HG02870 (cell line): Measurements from ENCODE around the gene SUFU.
"Not testable (repeated sequence)": the region's sequence is repeated elsewhere in the genome, so short reads cannot be mapped to it uniquely, and the experiment has no call there.

Experiments used
- ATAC-seq: cut with Tn5 transposase; IDR thresholded peaks from one replicate; pipeline ENCODE4 v1.9.1; 2021; ENCODE audit warnings: mild to moderate bottlenecking, moderate library complexity; ENCODE audit not compliant: unreplicated experiment

The SUFU gene

DNA sequence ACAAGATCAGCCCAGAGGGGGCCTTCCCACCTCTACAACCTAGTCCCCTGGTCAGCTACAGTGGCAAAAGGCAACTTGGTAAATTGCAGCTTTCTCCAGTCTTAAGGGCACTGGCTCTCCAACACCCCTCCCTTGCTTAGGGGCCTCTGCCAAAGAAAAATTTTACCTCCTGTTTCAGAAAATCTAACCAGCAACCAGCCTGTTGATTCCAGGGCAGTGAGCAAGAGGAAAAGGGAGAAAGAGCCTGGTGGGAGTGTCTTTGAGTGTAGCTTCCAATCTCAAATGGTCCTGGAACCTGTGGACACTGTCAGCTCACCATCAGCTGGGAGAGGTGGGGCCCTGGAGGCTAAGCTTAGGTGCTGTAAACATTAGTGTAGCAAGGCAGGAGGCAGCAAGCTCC, 24.1 kb upstream of the SUFU start:
- no peak for ATAC-seq

GRCh38 chr10:102480396-102480795, 23.4 kb upstream of the SUFU start:
- no peak for ATAC-seq

DNA sequence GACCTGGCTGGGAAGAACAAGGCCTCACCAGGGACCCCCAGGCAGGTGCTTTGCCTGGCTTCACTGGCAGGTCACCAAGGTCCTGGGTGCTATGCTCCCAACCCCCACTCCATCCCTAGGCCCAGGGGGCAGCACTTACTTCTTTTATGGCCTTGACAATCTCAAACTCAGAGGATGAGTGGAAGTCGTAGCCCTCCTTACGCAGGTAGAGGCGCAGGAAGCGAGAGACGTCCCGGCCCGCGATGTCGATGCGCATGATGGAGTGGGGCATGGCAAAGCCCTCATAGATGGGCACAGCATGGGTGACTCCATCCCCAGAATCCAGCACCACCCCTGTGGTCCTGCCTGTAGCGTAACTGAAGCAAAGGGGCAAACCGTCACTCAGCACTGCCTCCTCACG, 19.8 kb upstream of the SUFU start:
- ATAC-seq: no peak

GRCh38 chr10:102485093-102485784, 18.5 kb upstream of the SUFU start:
- no peak for ATAC-seq

DNA sequence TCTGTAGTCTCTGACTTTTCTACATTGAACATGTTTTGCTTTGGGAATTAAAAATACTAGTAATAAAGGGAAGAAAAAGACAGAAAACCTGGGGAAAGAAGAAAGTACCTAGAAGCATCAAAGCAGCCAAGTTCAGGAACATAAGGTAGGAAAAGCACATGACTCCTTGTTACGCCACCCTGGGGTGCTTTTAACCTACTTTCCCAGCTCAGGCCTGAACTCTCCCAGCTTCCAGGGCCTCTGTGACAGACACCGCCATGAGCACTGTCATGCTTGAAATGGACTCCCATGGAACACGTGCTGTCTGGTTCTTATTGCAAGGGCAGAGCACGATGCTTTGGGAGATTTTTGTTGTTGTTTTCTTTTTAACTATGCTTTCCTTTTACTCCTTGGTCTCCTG, 12.6 kb upstream of the SUFU start:
- no peak for ATAC-seq

DNA sequence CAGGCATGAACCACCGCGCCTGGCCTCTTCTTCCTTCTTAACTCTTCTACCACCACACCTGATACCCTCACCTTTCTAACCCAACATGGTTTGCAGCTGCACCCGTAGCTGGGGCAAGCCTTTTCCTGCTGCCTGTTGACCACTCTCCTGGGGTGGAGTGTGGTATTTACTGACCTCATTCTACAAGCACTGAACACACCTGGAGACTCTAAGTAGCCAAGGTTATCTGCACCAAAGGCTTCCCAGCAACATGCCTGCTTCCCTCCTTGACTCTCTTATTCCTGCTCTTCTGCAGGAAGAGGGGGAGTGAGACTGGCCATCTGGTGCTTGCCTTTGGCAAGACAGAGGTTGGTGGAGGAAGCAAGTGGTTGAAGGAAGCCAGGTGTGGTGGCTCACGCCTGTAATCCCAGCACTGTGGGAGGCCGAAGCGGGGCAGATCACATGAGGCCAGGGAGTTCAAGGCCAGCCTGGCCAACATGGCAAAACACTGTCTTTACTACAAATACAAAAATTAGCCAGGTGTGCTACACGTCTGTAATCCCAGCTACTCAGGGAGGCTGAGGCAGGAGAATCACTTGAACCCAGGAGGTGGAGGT, 11.3 kb upstream of the SUFU start:
- no peak for ATAC-seq

DNA sequence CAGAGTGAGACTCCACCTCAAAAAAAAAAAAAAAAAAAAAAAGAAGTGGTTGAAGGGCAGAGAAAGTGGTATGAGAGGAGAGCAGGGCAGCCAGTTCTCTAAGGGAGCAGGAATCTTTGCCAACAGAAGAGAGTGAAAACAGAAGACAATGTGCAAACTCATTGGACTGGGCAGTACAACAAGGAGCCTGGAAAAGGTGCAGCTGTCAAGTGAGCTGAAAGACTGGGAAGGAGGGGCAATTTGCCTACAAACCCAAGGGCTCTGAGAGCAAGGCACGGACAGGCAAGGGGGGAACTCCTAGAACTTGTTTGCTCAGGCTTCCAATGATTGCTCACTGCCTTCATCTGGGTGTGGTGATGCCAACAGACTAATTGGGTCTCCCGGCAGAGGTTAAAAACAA, 10.8 kb upstream of the SUFU start:
- ATAC-seq: no peak

- ATAC-seq: no peak
These were observed 10.0 kb upstream of the SUFU start for GRCh38 chr10:102493771-102494170.

- no peak for ATAC-seq
These were observed 6.2 kb upstream of the SUFU start for GRCh38 chr10:102497545-102497944.

DNA sequence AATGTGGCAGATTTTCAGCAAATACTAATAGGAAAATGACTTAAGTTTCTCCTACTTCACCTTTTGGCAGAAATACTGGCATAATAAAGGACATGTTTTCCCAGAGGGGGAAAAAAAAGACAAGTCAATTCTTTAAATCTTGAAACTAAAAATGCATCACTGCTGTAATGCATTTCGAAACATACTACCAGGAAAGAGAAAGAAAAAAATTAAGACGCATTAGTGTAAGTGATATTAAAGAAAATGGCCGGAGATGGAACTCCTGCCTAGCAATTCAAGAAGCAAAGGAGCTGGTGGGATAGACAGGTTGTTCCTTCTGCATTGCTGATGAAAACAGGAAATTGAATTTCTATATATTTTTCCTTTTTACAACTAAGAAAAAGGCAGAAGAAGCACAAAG, 4.4 kb upstream of the SUFU start:
- ATAC-seq: no peak

GRCh38 chr10:102500686-102501085, 3.1 kb upstream of the SUFU start:
- ATAC-seq: not testable (repeated sequence)

DNA sequence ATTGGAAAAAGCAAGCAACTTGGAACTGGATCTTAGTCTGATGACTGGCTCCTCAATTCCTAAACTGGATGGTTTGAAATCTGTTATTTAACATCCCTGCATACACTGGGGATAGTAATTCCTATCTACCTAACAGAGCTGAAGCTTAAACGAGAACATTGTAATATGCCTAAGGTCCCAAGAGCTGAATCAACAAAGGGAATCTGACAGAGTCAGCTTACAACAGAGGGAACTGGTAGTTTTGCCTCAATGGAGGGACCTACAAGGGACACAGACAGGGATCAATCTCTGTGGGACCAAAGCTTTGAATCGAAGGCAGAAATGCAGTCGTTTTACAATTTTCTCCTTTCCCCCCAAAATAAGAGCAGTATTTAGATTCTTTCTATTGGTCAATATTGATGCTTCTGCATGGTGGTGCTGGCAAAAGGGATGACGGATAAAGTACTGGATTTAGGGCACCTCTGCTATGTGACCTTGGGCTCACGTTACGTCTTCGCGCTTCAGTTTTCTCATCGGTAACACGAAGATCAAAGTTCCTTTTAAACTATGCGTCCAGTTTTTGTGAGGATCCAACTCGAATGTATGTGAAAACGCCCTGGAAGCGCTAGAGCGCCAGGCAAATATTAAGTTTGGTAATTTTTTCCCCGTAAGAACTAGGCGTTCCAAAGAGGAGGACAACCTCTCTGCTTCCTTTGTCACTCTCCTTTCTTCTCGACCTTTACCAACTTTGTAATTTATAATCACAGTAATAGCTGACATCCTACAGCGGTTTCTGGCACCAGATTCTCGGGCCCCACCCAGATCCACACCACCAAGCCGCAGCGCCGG, 2.4 kb upstream of the SUFU start:
- ATAC-seq: no peak

GRCh38 chr10:102502029-102502336, 1.8 kb upstream of the SUFU start:
- ATAC-seq: peak; percentile 66

DNA sequence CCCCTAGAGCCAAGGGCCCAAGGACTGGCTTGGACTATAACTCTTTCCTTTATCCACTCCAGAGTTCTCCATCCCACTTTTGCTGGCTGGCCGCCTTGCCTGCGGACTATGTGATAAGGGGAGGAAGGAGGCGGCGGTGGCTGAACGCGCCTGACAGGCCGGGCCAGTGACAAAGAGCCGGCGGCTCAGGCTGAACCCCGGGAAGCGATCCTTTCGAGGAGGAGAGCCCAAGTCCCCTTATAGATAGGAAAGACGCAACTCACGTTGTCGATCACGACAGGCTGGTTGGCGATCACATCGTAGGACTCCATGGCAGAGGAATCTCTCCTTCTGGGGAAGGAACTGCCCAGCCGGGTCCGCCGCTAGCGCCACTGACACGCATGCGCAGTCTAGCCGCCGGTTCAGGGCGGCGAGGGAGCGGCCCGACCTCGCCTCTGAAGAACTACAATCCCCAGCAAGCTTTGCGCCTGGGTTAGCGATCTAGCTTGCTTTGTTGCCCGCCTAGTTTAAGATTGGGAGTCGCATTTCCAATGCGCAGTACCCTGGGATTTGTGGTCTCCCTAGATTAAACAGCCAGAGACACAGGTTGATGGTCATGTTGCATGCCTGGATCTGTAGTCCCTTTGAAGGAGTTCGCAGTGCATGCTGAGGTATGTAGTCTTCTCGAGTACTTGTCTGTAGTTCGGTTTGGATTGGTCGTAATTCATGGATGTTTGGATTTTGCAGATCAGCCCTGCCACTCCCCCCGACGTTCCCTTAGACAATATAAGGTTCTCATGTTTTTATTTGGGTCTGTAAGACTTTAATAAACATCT, 1.2 kb upstream of the SUFU start, which contains the start of gene ACTR1A:
TSS of gene ACTR1A (minus strand) at position 376 of the 815 bp plus-strand sequence. CDS start at position 311, 65 bp downstream.
- peak; percentile 47 for ATAC-seq

DNA sequence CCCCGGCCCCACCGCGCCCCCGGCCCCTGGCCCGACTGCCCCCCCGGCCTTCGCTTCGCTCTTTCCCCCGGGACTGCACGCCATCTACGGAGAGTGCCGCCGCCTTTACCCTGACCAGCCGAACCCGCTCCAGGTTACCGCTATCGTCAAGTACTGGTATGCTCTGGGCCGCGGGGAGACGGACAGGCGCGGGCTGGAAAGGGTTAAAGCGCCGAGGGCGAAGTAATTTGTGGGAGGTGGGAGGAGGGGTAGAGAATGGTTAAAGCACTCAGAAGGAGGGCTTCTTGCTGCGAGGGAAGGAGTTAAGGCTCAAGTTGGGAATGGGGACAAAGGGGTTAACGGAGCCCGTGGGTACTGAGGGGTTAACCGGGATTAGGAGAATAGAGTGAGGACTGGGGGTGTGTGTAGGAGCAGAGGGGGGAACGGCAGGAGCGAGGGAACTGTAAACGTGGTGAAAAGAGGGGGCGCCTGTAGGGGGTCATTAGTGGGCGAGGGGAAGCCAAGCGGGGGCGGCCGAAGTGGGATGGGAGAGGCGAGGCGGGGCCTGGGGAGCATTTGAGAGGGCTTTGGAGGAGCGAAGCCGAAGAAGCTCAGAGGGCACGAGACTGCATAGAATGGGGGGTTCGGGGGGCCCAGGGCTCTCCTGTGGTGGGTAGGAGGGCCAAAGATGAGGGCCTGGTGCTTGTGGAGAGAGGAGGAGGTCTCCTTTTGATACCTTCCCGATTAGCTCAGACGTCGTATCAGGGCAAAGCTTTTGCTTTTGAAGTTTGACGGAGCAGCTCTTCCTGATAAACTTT, 605 bp downstream of the SUFU start:
- ATAC-seq: no peak

- no peak for ATAC-seq
These were observed 1.2 kb downstream of the SUFU start for GRCh38 chr10:102504976-102505300.

- no peak for ATAC-seq
These were observed 1.8 kb downstream of the SUFU start for GRCh38 chr10:102505462-102506115.

GRCh38 chr10:102507521-102507920, 3.7 kb downstream of the SUFU start:
- no peak for ATAC-seq

DNA sequence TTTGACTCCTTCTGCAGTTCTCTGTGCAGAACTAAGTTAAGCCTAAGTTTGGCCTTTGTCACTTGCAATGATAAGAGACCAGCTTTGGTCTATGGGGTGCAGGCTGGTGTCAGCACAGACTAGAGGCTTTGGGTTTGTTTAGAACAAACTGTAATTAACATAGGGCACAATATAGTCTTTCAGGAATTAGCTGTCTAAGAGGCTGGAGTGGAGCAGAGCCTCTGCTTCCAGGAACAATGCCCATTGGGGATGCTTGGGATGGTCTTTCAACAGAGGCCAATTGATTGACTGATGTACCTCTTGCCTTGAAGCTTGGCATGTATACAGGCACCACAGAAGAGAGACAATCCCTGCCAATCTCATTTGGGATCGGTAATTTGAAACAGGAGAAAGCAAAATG, 4.7 kb downstream of the SUFU start:
- no peak for ATAC-seq

- no peak for ATAC-seq
These were observed 5.6 kb downstream of the SUFU start for GRCh38 chr10:102509387-102509786.
